Stimulated activated CD8-positive, alpha-beta memory T cell treated with anti-CD3 and anti-CD28 coated beads, Interleukin-4, amount 100 ng/mL, for 4 hours (primary cell): ENCODE data around the gene FAM120B.
"Not testable (repeated sequence)": the region's sequence is repeated elsewhere in the genome, so short reads cannot be mapped to it uniquely, and the experiment has no call there.

ENCODE experiments used
- DNase-seq, 2 donors: peaks; one replicate each; pipeline ENCODE4 v3.0.0-alpha.2; 2020; ENCODE audit warnings: low read depth in 2 of 2, low spot score in 1 of 2

The FAM120B gene

DNA sequence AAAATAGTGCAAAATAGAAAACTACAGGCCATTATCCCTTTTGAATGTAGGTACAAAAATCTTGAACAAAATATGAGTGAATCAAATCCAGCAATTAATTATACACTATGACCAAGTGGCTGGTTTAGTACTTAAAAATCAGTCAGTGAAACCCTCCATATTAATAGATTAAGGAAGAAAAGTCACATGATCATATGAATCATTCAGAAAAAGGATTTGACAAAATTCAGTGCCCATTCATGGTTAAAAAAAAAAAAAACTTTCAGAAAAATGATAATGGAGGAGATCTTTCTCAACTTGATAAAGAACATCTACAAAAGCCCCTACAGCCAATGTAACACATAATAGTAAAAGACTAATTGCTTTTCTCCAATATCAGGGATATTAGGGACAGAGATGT is 75.0 kb downstream of the FAM120B start:
- no peak for DNase-seq

DNA sequence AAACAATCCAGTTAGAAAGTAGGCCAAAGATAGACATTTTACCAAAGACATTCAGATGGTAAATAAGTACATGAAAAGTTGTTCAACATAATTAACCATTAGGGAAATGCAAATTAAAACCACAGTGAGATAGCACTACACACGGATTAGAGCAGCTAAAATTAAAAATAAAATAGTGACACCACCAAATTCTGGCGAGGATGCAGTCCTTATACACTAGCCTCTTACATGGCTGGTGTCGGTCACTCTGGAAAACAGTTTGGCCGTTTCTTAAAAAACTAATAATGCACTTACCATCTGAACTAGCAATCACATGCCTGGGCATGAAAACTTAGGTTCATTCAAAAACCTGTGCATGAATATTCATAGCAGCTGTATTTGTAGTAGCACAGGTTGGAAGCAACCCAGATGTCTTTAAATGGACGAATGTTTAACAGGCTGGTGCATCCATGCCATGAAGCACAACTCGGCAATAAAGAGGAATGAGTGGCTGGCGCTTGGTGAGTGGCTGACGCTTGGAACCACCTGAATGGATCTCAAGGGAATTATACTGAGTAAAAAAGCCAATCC is 77.0 kb downstream of the FAM120B start:
- DNase-seq, result no peak

DNA sequence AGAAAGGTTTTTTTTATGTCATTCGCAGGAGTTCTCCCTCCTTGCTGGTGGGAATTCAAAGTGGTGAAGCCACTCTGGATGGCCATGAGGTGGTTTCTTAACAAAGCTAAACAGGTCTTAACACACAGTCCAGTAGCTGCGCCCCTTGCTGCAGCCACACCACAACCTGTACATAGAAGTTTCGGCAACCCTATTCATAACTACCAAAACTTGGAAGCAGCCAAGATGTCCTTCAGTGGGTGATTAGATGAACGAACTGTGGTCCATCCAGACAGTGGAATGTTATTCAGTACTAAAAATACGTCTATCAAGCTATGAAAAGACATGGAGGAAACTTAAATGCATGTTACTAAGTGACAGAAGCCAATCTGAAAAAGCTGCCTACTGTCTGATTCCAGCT is 78.9 kb downstream of the FAM120B start:
- no peak for DNase-seq

DNA sequence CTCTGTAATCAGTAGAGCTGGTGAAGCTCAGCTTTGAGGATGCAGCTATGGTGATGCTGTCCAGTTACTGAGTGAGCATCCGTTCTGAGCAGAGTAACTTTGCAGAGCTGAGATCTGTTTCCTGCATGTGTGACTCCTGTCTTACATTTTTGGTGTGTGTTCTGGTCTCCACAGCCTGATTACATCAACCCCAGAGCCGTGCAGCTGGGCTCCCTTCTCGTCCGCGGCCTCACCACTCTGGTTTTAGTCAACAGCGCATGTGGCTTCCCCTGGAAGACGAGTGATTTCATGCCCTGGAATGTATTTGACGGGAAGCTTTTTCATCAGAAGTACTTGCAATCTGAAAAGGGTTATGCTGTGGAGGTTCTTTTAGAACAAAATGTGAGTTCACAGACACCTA is 81.6 kb downstream of the FAM120B start:
- DNase-seq, result no peak

DNA sequence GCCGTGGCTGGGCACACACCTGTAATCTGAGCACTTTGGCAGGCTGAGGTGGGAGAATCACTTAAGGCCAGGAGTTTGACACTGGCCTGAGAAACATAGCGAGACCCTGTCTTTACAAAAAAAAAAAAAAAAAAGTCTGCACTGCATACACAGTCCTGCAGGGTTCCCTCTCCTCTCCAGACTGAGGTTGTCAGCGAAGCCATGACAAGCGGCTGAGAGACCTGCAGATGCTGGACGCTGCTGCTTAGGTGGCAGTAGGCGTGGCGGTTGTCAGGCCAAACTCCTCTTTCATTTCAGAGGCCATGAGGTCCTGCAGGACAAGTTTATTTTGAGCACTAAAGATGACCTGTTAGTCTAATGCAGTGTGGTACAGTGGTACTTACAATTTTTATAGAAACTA is 86.5 kb downstream of the FAM120B start:
- no peak for DNase-seq

DNA sequence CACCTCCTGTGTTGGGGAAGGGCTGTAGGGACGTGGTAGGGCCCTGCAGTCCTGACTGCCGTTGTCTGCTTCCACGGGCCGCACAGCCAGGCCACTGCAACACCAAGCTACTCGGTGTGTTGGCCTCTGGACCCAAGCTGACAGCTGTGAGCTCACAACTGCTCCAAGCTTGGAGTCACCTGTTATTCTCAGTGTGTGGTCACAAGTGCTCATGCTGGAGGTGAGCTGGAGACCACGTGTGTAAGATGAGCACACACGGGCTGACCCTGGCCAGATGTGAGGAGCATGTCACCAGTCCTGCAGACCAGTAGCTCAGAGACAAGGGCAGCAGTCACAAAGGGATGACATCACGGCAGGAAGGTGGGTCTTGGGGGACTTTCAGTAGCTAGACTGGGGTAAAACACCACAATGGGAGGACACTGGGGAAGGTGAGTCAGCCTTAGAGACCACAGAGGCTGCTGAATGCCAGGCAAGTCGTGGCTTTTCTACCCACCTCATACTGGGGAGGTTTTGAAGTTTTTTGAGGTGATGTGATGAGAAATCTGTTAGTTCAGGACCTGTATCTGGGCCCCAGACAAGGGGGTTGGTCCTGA is 87.3 kb downstream of the FAM120B start:
- DNase-seq, result peak in 1 of 2 donors; percentile 4

DNA sequence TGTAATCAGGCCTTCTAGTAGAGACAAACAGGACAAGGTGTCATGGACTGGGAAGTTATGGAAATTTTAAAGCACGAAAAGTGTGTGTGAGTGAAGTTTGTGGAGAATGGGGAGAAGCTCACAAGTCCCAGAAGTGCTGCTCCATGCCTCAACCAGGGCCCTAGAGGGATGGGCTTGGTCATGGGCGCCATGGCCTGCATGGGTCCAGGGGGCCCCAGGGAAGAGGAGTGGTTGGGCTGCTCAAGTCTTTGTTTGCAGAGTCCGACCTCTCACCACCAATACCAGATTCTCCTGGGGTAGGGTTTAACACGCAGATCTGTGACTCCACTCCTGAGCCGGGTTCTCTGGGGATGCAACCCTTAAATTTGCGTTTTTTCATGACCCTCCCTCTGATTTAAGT is 88.4 kb downstream of the FAM120B start:
- DNase-seq, result no peak

DNA sequence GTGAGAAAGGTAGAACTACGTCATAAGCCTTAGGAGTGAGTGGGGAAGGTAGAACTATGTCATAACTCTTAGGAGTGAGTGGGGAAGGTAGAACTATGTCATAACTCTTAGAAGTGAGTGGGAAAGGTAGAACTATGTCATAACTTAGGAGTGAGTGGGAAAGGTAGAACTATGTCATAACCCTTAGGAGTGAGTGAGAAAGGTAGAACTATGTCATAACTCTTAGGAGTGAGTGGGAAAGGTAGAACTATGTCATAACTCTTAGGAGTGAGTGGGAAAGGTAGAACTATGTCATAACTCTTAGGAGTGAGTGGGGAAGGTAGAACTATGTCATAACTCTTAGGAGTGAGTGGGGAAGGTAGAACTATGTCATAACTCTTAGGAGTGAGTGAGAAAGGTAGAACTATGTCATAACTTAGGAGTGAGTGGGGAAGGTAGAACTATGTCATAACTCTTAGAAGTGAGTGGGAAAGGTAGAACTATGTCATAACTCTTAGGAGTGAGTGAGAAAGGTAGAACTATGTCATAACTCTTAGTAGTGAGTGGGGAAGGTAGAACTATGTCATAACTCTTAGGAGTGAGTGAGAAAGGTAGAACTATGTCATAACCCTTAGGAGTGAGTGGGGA is 92.3 kb downstream of the FAM120B start:
- not testable (repeated sequence) for DNase-seq

DNA sequence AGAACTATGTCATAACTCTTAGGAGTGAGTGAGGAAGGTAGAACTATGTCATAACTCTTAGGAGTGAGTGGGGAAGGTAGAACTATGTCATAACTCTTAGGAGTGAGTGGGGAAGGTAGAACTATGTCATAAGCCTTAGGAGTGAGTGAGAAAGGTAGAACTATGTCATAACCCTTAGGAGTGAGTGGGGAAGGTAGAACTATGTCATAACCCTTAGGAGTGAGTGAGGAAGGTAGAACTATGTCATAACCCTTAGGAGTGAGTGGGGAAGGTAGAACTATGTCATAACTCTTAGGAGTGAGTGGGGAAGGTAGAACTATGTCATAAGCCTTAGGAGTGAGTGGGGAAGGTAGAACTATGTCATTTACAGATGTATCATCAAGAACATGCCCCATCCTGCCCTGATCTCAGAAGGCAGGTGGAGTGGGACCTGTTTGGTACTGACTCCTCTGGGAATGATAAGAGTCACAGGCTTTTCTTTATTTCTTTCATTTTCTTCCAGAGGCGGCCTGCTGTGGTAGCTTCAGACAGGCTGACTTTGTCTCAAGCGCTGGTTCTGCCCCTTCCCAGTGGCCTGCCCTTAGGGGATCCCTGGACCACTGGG is 93.5 kb downstream of the FAM120B start:
- DNase-seq, result not testable (repeated sequence)

DNA sequence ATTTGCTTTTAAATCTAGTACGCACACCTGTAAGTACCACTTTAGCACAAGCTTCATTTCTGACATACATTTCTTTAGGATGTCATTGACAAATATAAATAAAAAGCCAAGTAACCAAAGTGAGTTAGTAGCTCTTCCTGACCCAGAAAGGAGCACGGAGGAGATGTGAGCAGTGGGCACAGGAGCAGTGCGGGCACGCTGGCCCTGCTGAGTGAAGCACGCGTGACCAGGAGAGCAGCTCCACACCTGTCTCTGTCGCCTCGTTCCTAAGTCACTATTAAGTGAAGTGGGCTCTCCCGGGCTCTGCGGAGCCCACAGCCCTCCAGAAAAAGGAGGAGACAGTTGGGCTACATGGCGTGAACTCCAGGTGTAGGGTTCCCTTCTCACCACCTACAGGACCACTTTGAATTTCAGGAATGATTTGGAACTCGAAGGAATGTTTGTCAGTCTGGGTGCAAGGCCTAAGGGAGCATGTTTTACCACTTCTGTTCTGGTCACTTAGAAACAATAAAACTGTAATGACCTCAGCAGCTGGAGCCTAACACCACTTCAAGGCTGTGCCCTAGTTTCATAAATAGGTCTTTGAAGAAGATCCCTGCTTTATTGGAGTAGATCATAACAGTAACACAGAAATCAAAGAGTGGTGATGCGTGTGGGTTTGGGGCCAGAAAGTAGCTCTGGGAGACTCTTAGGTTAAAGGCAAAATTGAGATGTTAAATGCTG is 95.9 kb downstream of the FAM120B start:
- no peak for DNase-seq

DNA sequence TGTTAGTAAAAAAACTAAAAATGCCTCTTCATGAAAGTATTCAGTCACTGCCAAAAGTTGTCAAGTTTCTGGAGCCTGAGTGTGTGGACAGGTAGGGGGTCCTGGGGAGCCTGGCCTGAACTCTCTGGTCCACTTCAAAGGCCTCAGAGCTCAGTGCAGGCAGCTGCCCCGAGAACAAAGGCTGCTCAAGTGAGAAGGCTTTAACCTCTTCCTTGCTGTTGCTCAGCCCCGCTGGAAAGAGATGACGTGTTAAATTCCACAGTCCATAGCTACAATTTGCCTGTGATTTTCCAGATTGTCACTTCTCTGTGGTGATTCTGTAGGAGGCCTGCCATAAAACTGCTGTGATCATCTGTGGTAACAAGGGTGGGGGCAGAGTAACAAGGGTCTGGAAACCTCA is 96.9 kb downstream of the FAM120B start:
- DNase-seq, result no peak

DNA sequence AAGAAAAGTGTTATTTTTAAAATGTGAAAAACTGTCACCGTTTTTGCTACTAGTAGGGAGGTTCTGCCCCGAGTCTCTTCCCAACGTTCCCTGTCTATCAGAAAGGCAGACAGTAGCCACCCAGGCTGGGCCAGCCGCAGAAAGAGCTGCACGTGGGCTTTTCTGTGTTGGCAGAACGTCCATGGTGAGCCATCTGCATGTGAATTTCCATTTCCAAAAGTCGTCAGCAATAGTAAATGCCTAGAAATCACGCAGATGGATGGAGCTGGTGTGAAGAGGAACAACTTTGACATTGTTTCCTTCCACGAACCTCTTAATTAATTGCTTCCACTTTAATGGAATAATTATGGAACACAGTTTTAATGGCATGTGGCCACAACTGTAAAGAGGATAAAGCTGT is 97.5 kb downstream of the FAM120B start:
- no peak for DNase-seq

DNA sequence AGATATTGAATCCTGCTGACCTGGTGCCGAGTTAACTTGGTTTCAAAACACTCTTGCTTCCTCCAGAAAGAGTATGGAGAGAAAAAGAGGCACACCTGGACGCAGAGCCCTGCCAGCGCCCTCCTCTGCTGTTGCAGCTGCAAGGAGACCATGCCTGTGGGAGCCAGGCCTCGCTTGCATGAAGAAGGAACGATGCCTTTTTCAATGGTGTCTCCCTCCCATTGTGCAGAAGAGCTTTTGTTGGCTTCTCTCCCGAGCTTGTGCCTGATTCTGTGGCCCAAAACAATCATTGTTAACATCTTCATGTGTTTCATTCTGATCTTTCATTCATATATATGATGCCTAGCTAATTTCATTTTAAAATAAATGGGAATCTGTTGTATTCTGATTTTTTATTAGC is 98.1 kb downstream of the FAM120B start:
- DNase-seq, result no peak

DNA sequence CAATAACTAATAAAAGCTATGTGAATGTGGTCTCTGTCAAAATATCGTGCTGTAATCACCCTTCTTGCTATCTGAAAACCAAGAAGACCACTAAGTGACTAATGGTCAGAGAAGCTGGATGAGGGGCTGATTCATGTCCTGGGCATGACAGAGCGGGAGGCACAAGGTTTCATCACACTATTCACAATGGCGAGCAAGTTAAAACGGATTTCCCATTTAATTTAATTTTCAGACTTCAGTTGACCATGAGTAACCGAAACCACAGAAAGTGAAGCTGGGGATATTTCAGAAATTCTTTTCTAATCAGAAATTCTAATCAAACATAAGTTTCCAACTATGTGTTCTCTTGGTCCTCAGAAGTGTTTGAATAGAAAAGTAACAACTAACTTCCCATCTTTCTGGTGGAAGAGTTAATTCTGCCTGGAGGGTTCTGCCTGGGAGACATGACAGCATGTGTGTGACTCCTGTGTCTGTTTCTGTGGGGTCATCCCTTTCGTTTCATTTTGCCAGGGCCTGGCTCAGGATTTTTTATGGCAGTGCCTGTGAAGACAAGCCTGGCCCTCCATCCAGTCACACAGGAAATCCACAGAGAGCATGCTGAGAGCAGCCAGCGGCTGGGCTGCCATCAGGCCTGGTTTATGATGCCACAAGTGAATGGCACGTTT is 98.9 kb downstream of the FAM120B start:
- DNase-seq, result no peak

DNA sequence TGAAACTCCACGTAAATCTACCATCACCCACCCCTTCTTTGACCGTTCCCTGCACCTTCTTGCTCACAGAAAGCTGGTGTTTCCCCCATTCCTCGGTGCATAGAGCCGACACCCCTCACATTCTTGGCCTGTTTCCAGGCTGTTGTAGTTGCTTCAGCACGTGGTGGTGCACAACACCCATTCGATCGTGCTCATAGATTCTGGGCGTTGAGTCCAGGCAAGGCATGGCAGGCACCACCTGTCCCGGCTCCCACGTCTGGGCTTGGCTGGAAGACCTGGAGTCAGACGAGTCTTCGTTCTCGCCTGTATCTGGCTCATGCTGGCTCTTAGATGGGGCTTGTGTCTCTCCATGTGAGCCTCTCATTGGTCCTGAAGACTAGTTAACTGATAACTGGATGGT is 100.6 kb downstream of the FAM120B start:
- DNase-seq, result no peak

DNA sequence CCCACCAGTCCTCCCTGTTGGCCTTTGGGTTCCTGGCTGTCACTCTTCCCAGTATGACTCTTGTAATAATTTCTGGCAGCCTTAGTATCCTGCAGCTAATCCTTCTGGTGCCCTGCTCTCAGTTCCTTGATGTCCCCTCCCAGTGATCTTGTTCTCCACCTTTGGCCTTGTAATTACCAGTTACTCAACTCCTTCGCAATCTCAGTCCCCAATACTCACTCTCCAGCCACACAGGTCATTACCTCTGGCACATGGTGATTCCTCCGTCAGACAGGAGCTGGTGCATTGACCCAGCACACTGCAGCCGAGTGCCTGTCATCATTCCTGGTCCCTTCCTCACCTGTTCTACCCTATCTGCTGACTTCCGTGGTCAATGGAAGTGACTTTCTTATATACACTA is 101.4 kb downstream of the FAM120B start:
- no peak for DNase-seq

DNA sequence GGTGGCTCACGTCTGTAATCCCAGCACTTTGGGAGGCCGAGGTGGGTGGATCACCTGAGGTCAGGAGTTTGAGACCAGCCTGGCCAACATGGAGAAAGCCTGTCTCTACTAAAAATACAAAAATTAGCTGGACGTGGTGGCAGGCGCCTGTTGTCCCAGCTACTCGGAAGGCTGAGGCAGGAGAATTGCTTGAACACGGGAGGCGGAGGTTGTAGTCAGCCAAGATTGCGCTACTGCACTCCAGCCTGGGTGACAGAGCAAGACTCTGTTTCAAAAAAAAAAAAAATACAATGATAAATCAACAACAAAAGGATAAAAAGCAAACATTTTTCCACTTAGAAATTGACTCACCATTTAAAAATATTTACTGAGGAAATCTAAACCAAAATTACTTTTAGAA is 103.2 kb downstream of the FAM120B start:
- not testable (repeated sequence) for DNase-seq

DNA sequence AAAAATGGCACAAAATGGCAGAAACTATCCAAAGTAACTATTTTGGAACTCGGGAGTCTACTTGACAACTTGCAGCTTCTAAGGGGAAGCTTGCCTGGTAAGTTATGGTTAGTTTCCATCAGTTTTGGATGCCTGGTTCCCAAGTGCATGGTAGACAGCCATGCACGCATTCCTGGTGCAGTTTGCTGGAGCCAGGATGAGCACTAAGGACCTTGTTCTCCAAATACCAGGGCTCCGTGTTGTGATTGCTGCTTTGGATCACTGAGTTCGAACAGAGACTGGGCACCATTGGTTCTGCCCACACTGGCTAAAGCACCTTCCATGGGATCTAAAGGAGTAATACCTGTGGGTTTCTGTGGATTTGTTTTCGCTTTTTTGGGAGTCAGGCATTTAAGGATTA is 103.7 kb downstream of the FAM120B start:
- DNase-seq, result no peak

DNA sequence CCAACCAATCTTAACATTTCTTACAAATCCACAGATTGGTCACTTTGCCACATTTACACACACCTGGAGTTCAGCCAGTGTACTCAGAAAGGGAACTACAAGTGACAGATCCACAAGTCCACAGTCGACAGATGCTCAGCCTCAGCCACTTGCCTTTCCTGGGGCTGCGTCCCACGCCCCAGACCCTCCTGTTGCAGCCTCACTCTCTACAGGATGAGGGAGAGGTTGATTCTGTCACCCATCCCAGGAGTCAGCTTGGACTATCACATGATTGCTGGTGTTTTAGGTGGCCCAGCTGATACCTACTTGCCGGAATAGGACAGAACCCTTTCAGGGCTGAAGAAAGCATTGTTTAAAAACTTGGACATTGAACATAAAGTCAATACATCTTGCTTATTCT is 108.8 kb downstream of the FAM120B start:
- DNase-seq, result no peak

DNA sequence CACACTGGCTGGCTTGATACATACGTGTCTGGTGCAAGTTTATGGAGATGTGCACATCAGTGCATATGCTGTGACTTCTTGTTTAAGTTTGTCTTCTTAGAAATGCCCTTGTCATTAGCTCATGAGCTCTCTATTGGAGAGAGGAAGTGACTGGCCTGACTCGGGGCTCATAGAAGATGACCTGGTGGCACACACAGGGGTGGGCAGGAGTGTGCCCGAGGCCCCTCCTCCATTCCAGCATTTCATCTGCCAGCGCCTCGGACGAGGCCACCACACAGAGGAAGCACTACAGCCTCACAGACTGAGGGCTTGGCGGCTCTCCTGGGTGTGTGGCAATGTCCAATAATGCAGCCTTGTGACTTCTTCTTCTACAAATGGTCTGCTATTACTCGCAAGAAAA is 109.7 kb downstream of the FAM120B start:
- DNase-seq, result no peak

DNA sequence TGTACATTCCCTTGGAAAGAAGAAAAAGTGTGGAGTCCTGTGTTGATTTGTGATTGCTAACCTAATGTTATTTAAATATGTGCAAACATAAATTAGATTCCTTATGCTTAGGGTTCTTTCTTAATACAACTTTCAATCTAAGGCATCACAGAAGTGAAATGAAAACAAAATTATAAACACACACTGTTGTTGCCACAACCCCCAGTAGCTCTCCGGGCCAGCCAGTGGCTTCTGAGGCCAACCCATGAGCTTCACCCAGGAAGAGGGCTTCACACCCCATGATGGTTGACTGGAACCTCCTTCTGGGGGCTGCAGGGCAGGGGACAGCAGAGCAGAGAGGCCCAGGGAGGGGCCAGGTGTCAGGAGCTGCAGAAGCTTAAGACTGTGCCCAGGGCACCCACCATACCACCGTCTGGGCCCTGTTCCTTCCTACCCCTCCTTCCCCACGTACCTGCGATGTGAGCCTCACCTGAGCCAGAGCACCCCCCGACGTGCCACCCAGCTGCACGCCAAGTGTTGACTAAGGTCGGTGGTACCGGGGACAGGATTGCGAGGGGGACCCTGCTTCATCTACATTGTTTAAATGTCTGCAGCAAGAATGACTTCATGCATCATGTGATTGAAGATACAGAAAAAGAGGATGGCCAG is 110.5 kb downstream of the FAM120B start:
- no peak for DNase-seq
